ENCODE results near the gene LIN37.

The LIN37 gene

GRCh38 chr19:35757749-35758608 lies 9.6 kb downstream of the LIN37 start, which contains the start of gene PROSER3:
Gene PROSER3, plus strand, starts transcription at chr19:35758176. Its CDS starts 40 bp downstream, at chr19:35758216.
- Histone ChIP-seq H3K27ac (ENCODE audit: low read length) (peak within 1 kb of the TSS; percentile 72), H3K27me3 (ENCODE audit: low read depth, low read length) (no peaks in the 10 kb centered on the region), H3K9ac (ENCODE audit: low read length) (peak within 1 kb of the TSS; percentile 88), H3K4me1 (ENCODE audit: low read length) (peaks cover 13% of the 10 kb centered on the region), H3K36me3 (replicated peaks; ENCODE audit: low read depth, low read length) (peaks cover 17% of the 10 kb centered on the region), H3K4me3 (ENCODE audit: low read length) (peak within 1 kb of the TSS; percentile 79), H3K79me2 (ENCODE audit: low read length) (peaks cover 18% of the 10 kb centered on the region), H2AFZ (ENCODE audit: low read depth, low read length) (peak within 1 kb of the TSS; percentile 70), H3K4me2 (ENCODE audit: low read length) (peak within 1 kb of the TSS; percentile 81), H3K9me3 (ENCODE audit: insufficient read depth, low read length) (no peaks in the 10 kb centered on the region), H4K20me1 (ENCODE audit: insufficient read depth, low read length) (peaks cover 3% of the 10 kb centered on the region)
- TF ChIP-seq CTCF (IDR thresholded peaks at IDR 0.05; ENCODE audit: low read depth, low read length) (no peak), EZH2phosphoT487 (IDR thresholded peaks at IDR 0.05; ENCODE audit: low read depth) (no peak)

GRCh38 chr19:35759697-35760096 lies 11.3 kb downstream of the LIN37 start:
- Histone ChIP-seq H3K4me3 (ENCODE audit: low read length) (no peak overlapping the region), H2AFZ (ENCODE audit: low read depth, low read length) (no peak overlapping the region), H4K20me1 (ENCODE audit: insufficient read depth, low read length) (peaks cover 3% of the 10 kb centered on the region), H3K4me2 (ENCODE audit: low read length) (no peak overlapping the region), H3K27ac (ENCODE audit: low read length) (no peak overlapping the region), H3K9me3 (ENCODE audit: insufficient read depth, low read length) (no peaks in the 10 kb centered on the region), H3K36me3 (replicated peaks; ENCODE audit: low read depth, low read length) (peaks cover 19% of the 10 kb centered on the region), H3K9ac (ENCODE audit: low read length) (no peak overlapping the region), H3K4me1 (ENCODE audit: low read length) (peaks cover 13% of the 10 kb centered on the region), H3K27me3 (ENCODE audit: low read depth, low read length) (no peaks in the 10 kb centered on the region), H3K79me2 (ENCODE audit: low read length) (peaks cover 18% of the 10 kb centered on the region)
- TF ChIP-seq EZH2phosphoT487 (IDR thresholded peaks at IDR 0.05; ENCODE audit: low read depth), result no peak
- TF ChIP-seq CTCF (IDR thresholded peaks at IDR 0.05; ENCODE audit: low read depth, low read length), result no peak

- H3K4me2 ChIP-seq (ENCODE audit: low read length), result no peak overlapping the region
- H3K79me2 ChIP-seq (ENCODE audit: low read length), result peaks cover 18% of the 10 kb centered on the region
- no peak overlapping the region for H3K9ac ChIP-seq (ENCODE audit: low read length)
- H3K4me3 ChIP-seq (ENCODE audit: low read length), result no peak overlapping the region
- TF ChIP-seq EZH2phosphoT487 (IDR thresholded peaks at IDR 0.05; ENCODE audit: low read depth) (no peak), CTCF (IDR thresholded peaks at IDR 0.05; ENCODE audit: low read depth, low read length) (no peak)
- H4K20me1 ChIP-seq (ENCODE audit: insufficient read depth, low read length), result peaks cover 3% of the 10 kb centered on the region
- no peaks in the 10 kb centered on the region for H3K9me3 ChIP-seq (ENCODE audit: insufficient read depth, low read length)
- H3K4me1 ChIP-seq (ENCODE audit: low read length), result peaks cover 13% of the 10 kb centered on the region
- H3K27me3 ChIP-seq (ENCODE audit: low read depth, low read length), result no peaks in the 10 kb centered on the region
- H3K27ac ChIP-seq (ENCODE audit: low read length), result no peak overlapping the region
- peaks cover 24% of the 10 kb centered on the region for H3K36me3 ChIP-seq (replicated peaks; ENCODE audit: low read depth, low read length)
- H2AFZ ChIP-seq (ENCODE audit: low read depth, low read length), result no peak overlapping the region
Measured at GRCh38 chr19:35760711-35761349, 12.5 kb downstream of the LIN37 start.
